ENCODE measurements around the gene AIRE.
"Not testable (repeated sequence)": the region's sequence is repeated elsewhere in the genome, so short reads cannot be mapped to it uniquely, and the experiment has no call there.

- not testable (repeated sequence) for TF ChIP-seq POLR2AphosphoS5, CTCF, EP300 (IDR thresholded peaks at IDR 0.05)
Measured at GRCh38 chr21:44240353-44240752, 45.3 kb upstream of the AIRE start.
